Measurements from ENCODE around the gene CACTIN. TPM values are rescaled to one million over a fixed set of nuclear protein-coding genes. Genes with fewer than 3 reads are reported as not detected.

Gene CACTIN
- total and polyA plus RNA-seq, 2 of the 8 experiments (the other 6 are each of a cell fraction or from before 2014, with no cell fraction given), result 25.8 to 29.9 TPM

- H4K20me1 ChIP-seq (replicated peaks in 1 of 2; ENCODE audit: control insufficient read depth in 1 of 2, insufficient read depth in 2 of 2, low read length in 2 of 2), result peaks cover 0 to 2% of the 10 kb centered on the region in 2 experiments
- peak overlapping the region; percentile 75 for H4K8ac ChIP-seq (ENCODE audit: extremely low read depth, insufficient read depth, low read length)
- no peak overlapping the region for H3K18ac ChIP-seq (ENCODE audit: extremely low read depth, low read length)
- H2AFZ ChIP-seq (ENCODE audit: low read length), result no peak overlapping the region
- FAIRE-seq (no peak), DNase-seq (ENCODE audit: low read depth in 1 of 2, low spot score in 2 of 2) (no peak)
- no peak overlapping the region for H2BK120ac ChIP-seq (replicated peaks; ENCODE audit: low read depth, low read length)
- H4K91ac ChIP-seq (replicated peaks; ENCODE audit: insufficient read length, low read length), result no peak overlapping the region
- peaks cover 4 to 6% of the 10 kb centered on the region in 2 experiments; a peak in 3 of 4 replicates for H3K9me3 ChIP-seq (ENCODE audit: insufficient read depth in 2 of 2, low read depth in 1 of 2, low read length in 1 of 2)
- no peak overlapping the region for H3K4me3 ChIP-seq (ENCODE audit: extremely low read depth in 1 of 4, insufficient read depth in 2 of 4, low read depth in 3 of 4, low read length in 4 of 4)
- H2BK12ac ChIP-seq (ENCODE audit: low read depth, low read length), result no peak overlapping the region
- no peak overlapping the region for H3K56ac ChIP-seq (replicated peaks; ENCODE audit: insufficient read length, low read depth, low read length)
- CTCF ChIA-PET (ENCODE audit: partially characterized antibody), result interaction anchor here (0.7 to 4.7 kb wide), 15 partner anchors 9 to 122 kb away, joined by 3 to 38 read pairs (median 5); partner anchors contain the start of genes TEKTIP1 and TJP3
- H3K27me3 ChIP-seq (replicated peaks in 1 of 4; ENCODE audit: control insufficient read depth in 3 of 4, extremely low read depth in 1 of 4, insufficient read depth in 3 of 4, low read length in 3 of 4), result peaks cover 11 to 21% (median 14%) of the 10 kb centered on the region in 4 experiments; a peak in 6 of 7 replicates
- 83% methylated on average over 28 of the region's 31 CpGs; no CpG with 5 or more reads in 1 of the 2 experiments for WGBS, 2 experiments (ENCODE audit: extremely low coverage in 1 of 2, insufficient coverage in 1 of 2, insufficient read length in 1 of 2, insufficient replicate concordance in 2 of 2, low coverage in 1 of 2, low lambda C conversion rate in 2 of 2, missing lambda C conversion rate in 1 of 2)
- no peak overlapping the region for H4K5ac ChIP-seq (ENCODE audit: insufficient read length, low read depth, low read length)
- H3K36me3 ChIP-seq (ENCODE audit: control insufficient read depth in 2 of 4, insufficient read depth in 4 of 4, low read length in 3 of 4), result no peaks in the 10 kb centered on the region
- H3K23me2 ChIP-seq (ENCODE audit: low read depth, low read length), result peaks cover 5% of the 10 kb centered on the region; the same call in 1 of the 2 replicates
- no peak overlapping the region for H2BK5ac ChIP-seq (ENCODE audit: low read depth, low read length)
- H2AK5ac ChIP-seq (ENCODE audit: low read depth, low read length), result no peak overlapping the region
- H3K14ac ChIP-seq (ENCODE audit: insufficient read length), result no peak overlapping the region
- TF ChIP-seq E2F6 (IDR thresholded peaks at IDR 0.05) (no peak), SUZ12 (IDR thresholded peaks at IDR 0.05; ENCODE audit: low read length) (no peak), CBX8 (IDR thresholded peaks at IDR 0.05; ENCODE audit: borderline replicate concordance, low read depth, low read length) (no peak), EZH2 (IDR thresholded peaks at IDR 0.05; ENCODE audit: low read depth, low read length, severe bottlenecking) (no peak), FOSL1 (IDR thresholded peaks at IDR 0.05; ENCODE audit: insufficient read depth, low read depth, low read length) (no peak), CEBPB (IDR thresholded peaks at IDR 0.05; ENCODE audit: low read depth, low read length) (no peak), PHF8 (conservative IDR thresholded peaks at IDR 0.05; ENCODE audit: low read depth, low read length) (no peak), CTCF (IDR thresholded peaks at IDR 0.05; ENCODE audit: control extremely low read depth in 1 of 3, insufficient read depth in 1 of 3, low read depth in 1 of 3, low read length in 3 of 3) (no peak), YY1 (IDR thresholded peaks at IDR 0.05; ENCODE audit: low read depth, low read length) (no peak)
- H2BK20ac ChIP-seq (ENCODE audit: low read length), result no peak overlapping the region
- no peak overlapping the region for H2BK15ac ChIP-seq (ENCODE audit: low read length)
- no peak overlapping the region for H3K27ac ChIP-seq (ENCODE audit: low read depth, low read length)
- no peak overlapping the region for H3K4ac ChIP-seq (replicated peaks; ENCODE audit: insufficient read length, low read depth, low read length)
- POLR2A ChIA-PET (ENCODE audit: partially characterized antibody), result interaction anchor here (1.4 to 1.8 kb wide), 3 partner anchors 8 to 11 kb away, joined by 3 to 7 read pairs (median 7); no protein-coding TSS in a partner anchor
- H3K4me1 ChIP-seq (replicated peaks in 1 of 4; ENCODE audit: control insufficient read depth in 3 of 4, insufficient read depth in 4 of 4, low read length in 3 of 4), result peaks cover 0 to 4% (median 0%) of the 10 kb centered on the region in 4 experiments; a peak in 3 of 7 replicates
- H3K79me2 ChIP-seq (ENCODE audit: control insufficient read depth in 1 of 2, insufficient read depth in 2 of 2, low read length in 2 of 2), result no peaks in the 10 kb centered on the region
- no peak overlapping the region for H3K4me2 ChIP-seq (ENCODE audit: insufficient read depth in 1 of 2, low read depth in 2 of 2, low read length in 2 of 2)
- no peaks in the 10 kb centered on the region for H3K79me1 ChIP-seq (ENCODE audit: low read depth, low read length)
- no peak overlapping the region for H3K9ac ChIP-seq (replicated peaks in 1 of 4; ENCODE audit: extremely low read depth in 1 of 4, low read depth in 3 of 4, low read length in 3 of 4)
- no peak overlapping the region for H3K23ac ChIP-seq (ENCODE audit: insufficient read length)
Observed at GRCh38 chr19:3586707-3587346, 39.8 kb downstream of the CACTIN start.
